DMS114 treated with DMSO at 0.1 percent for 48 hours (cell line): ENCODE measurements around the gene HOXA10.

ENCODE experiments used
- DNase-seq: peaks from one replicate; lab custom pipeline; 2025; ENCODE audit not compliant: unreplicated experiment; lab: John Stamatoyannopoulos, UW

HOXA10 gene

DNA sequence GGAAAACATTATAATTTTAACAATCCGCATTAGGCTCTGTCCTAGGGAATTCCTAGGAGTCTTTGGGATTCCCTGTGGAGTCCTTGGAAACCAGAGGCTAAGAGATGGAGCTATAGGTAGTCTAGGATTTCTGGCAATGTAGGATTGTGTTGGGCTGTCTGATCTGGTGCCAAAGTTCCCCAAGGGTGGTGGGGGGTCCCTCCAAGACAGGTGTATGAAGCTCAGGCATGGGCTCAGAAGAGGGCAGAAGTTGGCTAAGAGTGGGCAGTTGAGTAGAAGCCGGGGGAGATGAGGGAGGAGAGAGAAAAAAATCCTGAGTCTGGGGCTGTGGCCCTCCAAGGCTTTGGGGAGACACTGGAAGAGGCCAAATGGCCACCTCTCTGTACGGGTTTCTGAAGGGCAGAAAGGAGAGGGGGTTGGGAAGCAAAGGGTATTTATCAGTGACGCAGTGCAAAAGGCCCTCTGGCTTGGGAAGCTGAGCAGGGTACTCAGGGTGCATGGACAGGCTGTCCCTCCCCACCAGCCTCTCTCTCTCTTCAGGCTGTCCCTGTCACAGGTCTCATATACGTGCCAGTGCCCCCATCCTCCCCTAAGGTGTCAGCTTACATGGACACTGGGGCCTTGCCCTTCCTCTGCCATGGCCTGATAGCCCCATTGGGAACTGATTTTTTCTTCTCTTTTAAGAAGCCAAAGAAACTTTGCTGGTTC is 27.5 kb downstream of the HOXA10 start:
- no peak for DNase-seq

DNA sequence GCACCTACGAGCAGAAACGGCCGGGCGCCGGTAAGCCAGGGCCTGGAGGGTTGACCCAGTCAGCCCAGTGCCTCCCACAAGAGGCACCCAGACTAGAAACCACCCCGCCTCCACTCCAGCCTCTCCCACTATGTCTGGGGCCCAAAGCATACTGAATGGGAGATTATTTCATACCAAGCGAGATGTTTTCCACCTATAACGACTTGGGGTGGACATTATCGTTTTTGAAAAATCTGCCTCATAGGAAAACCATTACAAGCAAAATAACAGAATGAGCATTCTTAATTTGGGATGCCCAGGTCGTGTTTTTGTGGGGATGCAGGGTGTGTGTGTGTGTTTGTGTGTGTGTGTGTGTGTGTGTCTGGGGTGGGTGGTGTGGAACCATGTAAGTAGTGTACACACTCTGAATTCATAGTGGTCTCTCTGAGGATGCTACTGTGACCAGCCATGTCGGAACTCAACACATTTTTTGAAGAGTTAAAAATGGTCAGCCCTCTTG is 28.2 kb downstream of the HOXA10 start:
- DNase-seq, result no peak

DNA sequence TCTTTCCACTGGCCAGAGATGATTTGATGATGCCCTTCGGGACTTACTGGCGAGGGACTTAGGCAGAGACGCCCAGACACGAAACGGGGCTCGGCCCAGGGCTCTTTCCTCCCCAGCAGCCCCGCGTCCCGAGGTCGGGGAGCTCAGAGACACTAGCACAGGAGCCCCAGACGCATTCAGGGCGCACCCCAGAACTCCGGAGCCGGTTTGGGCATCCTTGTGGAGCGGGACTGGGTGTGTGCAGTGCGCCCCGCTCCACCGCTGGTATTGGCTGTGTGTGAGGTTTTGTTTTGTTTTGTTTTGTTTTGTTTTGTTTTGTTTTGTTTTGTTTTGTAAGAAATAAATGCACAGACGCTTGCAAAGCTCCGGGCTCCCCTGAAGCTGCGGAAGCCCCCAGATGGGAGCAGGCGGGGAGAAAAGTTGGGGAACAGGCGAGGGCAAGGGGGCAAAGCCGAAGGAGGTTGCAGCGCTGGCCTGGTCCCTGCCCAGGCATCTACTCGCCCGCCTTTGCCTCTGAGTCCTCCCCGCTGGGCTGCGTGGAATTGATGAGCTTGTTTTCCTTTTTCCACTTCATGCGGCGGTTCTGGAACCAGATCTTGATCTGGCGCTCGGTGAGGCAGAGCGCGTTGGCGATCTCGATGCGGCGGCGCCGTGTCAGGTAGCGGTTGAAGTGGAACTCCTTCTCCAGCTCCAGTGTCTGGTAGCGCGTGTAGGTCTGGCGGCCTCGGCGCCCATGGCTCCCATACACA is 28.8 kb downstream of the HOXA10 start:
- no peak for DNase-seq

DNA sequence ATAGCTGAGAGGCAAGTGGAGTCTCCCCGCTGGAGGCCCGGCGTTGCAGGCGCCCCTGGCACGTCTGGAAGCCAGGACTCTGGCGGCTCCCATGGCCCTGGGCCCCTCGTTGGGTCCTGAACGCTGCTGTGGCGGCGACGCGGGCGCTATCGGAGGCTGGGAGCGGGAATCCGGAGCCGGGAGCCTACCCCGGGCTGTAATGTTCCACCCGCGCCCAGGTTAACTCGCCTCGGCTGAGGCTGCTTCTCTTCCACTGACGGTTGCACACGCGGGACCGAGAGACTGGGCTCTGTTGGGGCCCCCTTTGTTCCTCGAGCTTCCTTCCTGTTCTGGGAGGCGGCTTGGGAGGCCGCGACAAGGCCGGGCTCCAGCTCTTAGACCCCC is 29.3 kb downstream of the HOXA10 start:
- DNase-seq, result no peak

DNA sequence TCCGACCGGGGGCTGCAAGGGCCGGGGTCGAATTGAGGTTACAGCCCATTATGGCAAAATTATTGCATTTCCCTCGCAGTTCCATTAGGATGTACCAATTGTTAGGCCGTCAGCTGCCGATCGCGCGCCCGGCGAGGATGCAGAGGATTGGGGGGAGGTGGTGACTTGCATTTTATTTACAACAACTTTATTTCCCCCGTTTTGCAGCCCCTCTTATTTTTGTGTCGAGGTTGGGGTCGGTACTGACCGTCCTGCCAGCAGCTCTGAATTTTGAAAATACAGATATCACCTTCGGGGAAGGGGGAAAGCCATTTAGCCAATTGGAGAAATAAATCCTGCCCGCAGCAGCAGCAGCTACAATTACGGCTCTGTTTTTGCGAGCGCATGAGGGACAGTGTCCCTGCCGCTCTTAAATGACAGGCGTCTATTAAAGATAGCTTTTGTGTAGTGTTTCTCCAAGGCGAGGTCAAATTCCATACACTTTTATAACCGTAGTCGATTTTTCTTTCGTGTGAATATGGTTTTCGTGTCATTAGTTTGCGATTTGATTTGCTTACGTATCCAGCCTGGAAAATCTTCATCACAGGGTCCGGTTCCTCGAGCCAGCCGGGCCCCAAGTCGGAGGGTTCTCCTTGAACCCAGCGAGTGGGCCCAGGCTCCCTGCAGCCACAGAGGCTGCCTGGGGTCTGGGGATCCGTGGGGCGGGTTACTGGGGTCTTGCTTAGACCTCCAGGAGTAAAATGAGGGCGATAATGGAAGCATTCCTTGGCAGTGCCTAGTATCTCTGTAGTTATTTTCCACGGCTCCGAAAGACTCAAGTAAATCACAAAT is 30.0 kb downstream of the HOXA10 start:
- DNase-seq, result no peak

DNA sequence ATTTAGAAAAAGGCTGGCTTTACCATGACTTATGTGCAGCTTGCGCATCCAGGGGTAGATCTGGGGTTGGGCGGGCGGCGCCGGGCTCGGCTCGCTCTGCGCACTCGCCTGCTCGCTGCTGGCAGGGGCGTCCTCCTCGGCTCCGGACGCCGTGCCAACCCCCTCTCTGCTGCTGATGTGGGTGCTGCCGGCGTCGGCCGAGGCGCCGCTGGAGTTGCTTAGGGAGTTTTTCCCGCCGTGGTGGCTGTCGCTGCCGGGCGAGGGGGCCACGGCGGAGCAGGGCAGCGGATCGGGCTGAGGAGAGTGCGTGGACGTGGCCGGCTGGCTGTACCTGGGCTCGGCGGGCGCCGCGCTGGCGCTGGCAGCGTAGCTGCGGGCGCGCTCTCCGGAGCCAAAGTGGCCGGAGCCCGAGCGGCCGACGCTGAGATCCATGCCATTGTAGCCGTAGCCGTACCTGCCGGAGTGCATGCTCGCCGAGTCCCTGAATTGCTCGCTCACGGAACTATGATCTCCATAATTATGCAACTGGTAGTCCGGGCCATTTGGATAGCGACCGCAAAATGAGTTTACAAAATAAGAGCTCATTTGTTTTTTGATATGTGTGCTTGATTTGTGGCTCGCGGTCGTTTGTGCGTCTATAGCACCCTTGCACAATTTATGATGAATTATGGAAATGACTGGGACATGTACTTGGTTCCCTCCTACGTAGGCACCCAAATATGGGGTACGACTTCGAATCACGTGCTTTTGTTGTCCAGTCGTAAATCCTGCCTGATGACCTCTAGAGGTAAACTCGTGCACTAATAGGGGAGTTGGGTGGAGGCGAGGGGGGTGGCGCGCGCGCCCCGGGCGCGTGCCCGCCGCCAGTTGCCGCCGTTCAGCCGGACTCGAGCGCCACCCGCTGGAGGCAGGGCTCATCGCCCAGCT is 30.8 kb downstream of the HOXA10 start, which contains the start of gene HOXA5:
TSS of gene HOXA5 (minus strand) at position 659 of the 927 bp plus-strand sequence. CDS start at position 585, 74 bp downstream.
- DNase-seq, result peak; percentile 95

DNA sequence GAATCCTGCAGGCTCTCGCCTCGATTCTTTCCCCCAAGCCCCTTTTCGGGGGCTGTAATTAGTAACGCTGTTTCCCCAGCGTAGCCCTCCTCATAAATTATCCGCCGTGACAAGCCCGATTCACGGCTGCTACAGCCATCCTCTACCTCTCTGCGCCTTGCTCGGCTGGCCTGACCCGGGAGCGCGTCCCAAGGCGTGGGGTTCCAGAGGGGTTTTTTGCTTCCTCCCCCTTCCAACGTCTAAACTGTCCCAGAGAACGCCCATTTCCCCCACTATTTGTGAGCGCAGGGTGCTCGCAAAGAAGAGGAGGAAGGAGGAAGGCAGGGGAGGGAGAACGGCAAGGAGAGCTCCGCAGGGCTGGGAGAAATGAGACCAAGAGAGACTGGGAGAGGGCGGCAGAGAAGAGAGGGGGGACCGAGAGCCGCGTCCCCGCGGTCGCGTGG is 31.5 kb downstream of the HOXA10 start:
- no peak for DNase-seq

DNA sequence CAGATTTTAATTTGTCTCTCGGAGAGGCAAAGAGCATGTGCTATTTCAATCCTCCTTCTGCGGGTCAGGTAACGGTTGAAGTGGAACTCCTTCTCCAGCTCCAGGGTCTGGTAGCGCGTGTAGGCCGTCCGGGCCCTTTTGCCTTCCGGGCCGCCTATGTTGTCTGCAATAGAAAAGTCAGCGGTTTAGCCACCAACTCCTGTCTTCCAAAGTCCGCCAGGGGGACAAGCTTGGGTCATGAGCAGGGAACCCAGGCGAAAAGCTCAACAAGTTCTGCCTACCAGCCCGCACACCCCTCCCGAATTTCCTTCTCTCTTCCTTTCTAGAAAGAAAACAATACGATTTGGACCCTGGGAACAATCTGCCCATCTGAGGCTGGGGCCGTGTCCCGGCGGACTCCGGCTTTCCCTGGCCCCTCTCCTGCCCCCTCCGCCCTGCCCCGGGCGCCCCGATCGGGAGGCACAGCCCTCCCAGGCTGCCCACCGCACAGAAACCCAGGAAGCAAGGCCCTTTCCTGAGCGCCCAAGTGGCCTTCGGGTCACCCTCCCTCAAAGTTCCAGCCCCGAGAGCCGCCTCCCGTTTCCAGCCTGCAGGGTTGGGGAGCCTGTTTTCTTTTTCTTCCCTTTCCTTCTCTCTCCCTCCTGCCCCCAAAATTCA is 32.1 kb downstream of the HOXA10 start:
- no peak for DNase-seq

DNA sequence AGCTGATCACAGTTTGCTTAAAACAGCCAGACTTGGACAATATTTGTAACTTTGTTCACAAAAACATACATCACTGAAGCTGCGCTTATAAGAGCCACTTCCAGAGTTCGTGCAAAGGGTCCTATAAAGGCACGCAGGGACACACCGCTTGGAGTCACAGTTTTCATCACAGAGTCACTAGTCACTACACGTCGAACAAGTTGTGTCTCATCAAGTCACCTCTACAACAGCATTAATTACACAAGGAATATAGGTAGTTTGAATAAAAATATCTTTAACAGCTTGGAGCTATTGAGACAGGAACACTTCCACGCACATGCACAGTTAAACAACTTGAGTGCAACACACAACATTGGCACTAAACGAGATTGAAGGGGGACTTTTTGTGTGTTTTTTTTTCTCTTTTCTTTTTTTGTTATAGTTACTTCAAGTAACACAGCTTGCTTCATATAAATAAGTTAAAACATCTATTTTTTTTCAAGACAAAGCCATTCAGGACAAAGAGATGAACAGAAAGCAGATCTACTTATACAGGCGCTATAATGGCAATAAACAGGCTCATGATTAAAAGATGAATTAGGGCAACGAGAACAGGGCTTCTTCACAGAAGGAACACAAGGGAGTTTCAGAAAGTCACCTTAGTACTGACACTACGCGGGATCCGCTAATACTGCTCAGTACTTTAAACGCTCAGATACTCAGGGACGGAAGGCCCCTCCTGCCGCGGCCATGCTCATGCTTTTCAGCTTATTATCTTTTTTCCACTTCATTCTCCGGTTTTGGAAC is 32.8 kb downstream of the HOXA10 start:
- no peak for DNase-seq

DNA sequence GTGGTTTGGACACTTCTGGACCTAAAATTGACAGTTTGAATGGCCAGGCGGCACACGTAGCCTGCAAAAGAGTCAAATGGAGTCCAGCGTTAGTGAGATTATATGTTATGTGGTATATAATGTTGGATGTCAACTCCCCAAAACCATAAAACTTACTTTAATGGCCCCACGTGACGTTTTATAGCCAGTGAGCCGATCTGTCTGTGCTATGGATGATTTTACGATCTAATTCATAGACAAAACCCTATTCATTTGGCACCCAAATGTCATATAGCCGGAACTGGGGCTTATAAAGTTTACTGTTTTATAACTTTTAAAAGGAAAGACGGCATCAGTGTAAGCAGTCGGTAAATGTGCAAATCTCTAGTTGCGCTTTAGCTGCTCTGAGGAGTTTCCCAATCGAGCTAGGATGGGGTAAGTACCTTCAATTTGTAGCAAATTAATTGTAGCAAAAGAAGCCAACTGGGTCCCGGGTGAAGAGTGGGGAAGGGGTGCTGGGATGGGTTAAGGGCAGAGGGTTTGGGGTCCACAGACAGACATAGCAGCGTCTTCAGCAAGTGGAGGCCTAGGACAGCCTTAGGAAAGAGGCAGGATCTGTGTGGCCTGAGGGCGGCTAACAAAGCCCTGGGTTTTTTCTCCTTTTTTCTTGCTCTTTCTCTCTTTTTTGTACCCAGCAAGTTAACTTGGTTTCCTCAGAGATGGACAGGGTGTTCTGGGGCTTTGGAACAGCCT is 33.8 kb downstream of the HOXA10 start:
- no peak for DNase-seq

DNA sequence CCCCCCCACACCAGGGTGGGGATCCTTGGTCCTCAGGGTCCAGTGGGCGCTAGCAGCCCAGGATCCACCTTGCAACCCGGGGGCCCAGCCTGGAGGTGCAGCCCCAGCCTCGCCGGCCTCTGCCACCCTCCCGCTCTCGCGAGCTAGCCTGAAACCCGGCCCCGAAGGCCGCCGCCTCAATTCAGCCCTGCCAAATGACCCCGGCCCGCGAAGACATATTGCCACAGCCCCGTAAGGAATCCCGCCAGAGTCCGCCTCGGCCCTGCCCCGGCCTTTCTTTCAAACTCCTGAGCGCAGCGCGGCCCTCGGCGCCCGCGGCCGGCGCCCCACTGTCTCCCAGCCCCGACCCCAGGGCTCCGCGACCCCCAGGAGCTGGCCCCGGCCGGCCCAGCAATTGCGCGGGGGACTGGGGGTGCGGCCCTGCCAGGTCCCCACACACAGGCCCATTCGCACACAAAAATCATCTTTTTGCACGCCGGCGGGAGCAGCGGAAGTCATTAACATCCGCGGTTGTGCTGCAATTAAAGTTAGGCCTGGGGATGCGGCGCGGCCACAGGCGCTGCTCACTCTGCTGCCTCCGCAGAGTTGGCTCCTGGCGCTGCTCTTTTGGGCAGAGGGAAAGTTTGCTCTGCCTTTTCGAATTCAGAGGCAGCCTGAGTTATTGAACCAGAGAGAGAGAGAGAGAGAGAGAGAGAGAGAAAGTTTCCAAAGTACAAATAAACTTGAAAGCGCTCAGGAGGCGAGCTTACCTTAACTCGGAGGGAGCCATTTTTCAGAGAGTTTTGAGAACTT is 34.6 kb downstream of the HOXA10 start:
- no peak for DNase-seq

DNA sequence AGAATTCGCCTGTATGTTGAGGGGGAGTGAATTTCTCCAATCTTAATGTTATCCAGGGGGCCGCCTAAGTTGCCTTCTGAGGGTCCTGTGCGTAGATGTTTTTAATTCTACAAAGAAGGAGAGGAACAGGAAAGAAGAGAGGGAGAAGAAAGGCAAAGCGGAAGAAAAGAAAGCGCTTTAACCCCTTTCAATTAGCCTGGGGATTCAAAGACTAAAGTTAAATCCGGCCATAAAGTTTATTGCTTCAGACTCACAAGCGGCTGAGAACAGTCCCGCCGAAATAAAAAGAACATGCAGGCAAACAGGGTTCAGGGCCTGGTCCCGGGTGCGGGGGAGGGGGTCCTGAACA is 35.2 kb downstream of the HOXA10 start:
- DNase-seq, result no peak

DNA sequence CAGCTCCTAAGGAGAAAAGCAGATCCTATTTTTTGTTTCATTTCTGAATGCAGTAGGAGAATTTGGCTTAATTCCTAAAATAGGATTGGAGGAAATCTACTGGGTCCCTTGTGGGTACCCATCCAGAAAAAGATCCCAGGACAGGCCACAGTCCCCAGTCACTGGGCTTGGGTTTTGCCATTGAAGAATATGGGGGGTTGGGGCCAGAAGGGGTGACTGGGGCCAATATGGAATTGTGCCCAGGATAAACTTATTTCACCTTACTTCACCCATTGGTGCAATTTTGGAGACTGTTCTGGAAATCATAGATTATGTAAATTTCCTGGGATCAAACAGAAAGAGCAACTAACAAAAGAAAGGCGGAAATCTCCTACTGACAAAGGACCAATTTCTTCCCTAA is 35.6 kb downstream of the HOXA10 start:
- no peak for DNase-seq

DNA sequence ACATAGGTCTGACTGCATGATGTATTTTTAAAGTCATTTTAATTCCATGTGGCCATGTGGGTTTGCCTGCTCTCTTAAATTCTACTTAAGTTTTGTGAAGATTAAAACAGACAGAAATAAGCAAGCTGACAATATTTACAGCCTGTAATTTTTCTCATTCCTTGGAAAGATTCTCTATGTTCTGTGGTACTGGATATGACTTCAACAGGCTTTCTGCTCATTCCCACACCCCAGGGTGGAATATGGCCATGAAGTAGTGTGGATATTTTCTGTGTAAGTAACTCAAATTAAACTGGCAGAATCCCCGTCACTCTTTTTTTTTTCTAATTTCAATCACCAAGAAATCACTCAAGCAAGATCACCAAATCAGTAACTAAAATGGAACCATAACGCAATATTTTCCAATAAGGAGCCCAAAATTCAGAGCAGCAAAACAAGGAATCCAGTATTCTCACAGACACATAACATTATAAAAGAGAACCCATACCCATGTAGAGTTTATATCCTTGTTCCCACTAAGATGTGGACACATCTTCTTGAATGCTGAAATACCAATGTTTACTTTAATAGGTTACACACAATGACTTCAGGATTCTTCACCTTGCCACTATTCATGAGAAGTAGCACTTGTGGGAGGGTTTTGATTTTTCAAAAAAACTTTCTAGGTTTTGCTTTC is 36.3 kb downstream of the HOXA10 start:
- no peak for DNase-seq

DNA sequence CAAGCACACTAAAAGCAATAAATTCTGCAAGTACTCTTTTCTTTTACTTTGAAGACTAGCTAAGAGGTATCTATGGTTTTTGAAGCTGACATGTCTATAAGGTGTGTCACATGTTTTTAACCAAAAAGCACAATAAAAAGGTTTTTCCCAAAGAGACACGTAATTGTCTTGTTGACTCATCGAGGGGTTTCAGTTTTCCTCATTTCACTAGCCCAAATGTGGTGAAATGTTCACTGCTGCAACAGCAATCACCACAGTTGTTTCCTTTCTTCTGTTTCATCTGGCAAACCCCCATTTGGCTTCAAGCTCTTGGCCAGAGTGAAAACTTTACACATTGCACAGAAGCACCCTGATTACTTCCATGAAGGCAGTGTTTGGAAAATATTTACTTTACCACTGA is 39.7 kb downstream of the HOXA10 start:
- no peak for DNase-seq

DNA sequence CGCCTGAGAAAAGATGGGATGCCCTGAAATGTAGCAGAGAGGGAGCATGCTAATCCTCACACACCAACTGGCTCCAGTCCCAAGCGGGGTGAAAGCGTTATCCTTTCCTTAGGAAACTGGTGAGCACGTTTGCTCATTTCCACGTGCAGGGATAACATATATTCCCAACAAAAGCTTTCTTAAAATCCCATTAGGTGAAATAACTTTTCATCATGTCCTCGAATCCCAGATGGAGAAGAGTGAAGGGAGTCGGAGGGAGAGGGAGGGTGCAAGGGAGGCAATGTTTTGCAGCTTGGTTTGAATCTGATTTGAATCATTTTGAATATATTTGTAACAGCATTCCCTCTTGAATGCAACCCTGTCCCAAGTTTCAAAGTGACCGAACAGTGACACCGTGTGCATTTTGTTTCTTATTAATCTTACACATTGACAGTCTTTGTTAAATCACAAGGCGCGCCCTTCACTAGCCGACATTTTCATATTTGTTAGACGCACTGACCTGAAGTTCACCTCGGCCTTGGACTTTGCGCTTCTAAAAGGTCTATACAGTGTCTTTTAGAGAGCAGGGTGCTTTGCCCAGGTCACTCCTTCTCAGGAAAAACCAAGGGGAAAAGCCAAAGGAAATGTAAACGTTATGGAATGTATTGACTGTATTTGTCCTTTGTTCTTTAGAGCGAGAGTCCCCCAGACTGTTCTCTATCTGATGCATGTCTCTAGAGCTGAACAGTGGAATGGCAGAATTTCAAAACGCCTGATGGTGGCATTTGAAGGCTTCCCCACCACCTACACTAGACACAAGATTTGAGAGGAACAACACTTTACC is 40.5 kb downstream of the HOXA10 start:
- DNase-seq, result peak; percentile 74
